Fibroblast of the aortic adventitia (primary cell): ENCODE measurements around the gene TAAR9. TPM values are rescaled to one million over a fixed set of nuclear protein-coding genes. Genes with fewer than 3 reads are reported as not detected.

Source experiments
- DNase-seq: peaks from one replicate; pipeline ENCODE4 v3.0.0-alpha.2; 2010; ENCODE audit warnings: low read depth
- H3K4me3 ChIP-seq: 2 replicates; pipeline ENCODE4 v1.5.1; 2011; ENCODE audit warnings: low read depth, mild to moderate bottlenecking, control low read depth, low read length, moderate library complexity
- CTCF ChIP-seq: IDR thresholded peaks from 2 replicates; pipeline ENCODE4 v1.5.1; 2011; ENCODE audit warnings: mild to moderate bottlenecking, low read length, control low read depth, inconsistent platforms; ENCODE audit not compliant: insufficient read depth
- total RNA-seq: library from RNA; depleted of rRNA; stranded (reverse); fragments of >200 nt; gene quantifications from 2 replicates; pipeline ENCODE4 v1.2.3, GENCODE V29; 2012; ENCODE audit warnings: low replicate concordance

The TAAR9 gene
- total RNA-seq, 1 donor: 0.09 TPM

- no peak overlapping the region for H3K4me3 ChIP-seq
- no peak for DNase-seq
- TF ChIP-seq CTCF: no peak
Measured at GRCh38 chr6:132566404-132566803, 28.3 kb downstream of the TAAR9 start.

- no peak overlapping the region for H3K4me3 ChIP-seq
- TF ChIP-seq CTCF: no peak
- DNase-seq: no peak
Measured at GRCh38 chr6:132567566-132567965, 29.5 kb downstream of the TAAR9 start.

- H3K4me3 ChIP-seq: no peak overlapping the region
- no peak for TF ChIP-seq CTCF
- DNase-seq: no peak
Measured at GRCh38 chr6:132568611-132569010, 30.5 kb downstream of the TAAR9 start.

GRCh38 chr6:132569170-132569569, 31.1 kb downstream of the TAAR9 start:
- H3K4me3 ChIP-seq: no peak overlapping the region
- no peak for DNase-seq
- TF ChIP-seq CTCF: no peak

GRCh38 chr6:132570221-132570777, 32.2 kb downstream of the TAAR9 start, which contains the start of gene TAAR6:
TSS of gene TAAR6 (plus strand) at chr6:132570322. CDS start at chr6:132570322, 0 bp downstream.
- DNase-seq: no peak
- TF ChIP-seq CTCF: no peak
- H3K4me3 ChIP-seq: no peak within 1 kb of the TSS

GRCh38 chr6:132571774-132572173, 33.7 kb downstream of the TAAR9 start:
- TF ChIP-seq CTCF: no peak
- DNase-seq: no peak
- H3K4me3 ChIP-seq: no peak overlapping the region

- no peak for DNase-seq
- H3K4me3 ChIP-seq: no peak overlapping the region
- no peak for TF ChIP-seq CTCF
Measured at GRCh38 chr6:132584698-132585097, 46.6 kb downstream of the TAAR9 start.
